Stimulated activated CD8-positive, alpha-beta memory T cell treated with anti-CD3 and anti-CD28 coated beads, Interleukin-12 subunit alpha, Interleukin-12 subunit beta, amount 100 ng/mL, for 4 hours (primary cell): Measurements from ENCODE around the gene HEBP1.
"Not testable (repeated sequence)": the region's sequence is repeated elsewhere in the genome, so short reads cannot be mapped to it uniquely, and the experiment has no call there.

Source experiments
- DNase-seq: peaks from one replicate; pipeline ENCODE4 v3.0.0-alpha.2; 2020; ENCODE audit warnings: low read depth

HEBP1 gene

GRCh38 chr12:12999959-13000615 lies at the start of gene HEBP1:
TSS of gene HEBP1 (minus strand) at chr12:13000265. CDS start at chr12:13000114, 151 bp downstream.
- DNase-seq: peak; percentile 92

- DNase-seq: no peak
Measured at GRCh38 chr12:13049816-13050215, 49.8 kb upstream of the HEBP1 start.

GRCh38 chr12:13046964-13047363 lies 46.9 kb upstream of the HEBP1 start:
- DNase-seq: no peak

- no peak for DNase-seq
Measured at GRCh38 chr12:13045816-13046215, 45.8 kb upstream of the HEBP1 start.

DNA sequence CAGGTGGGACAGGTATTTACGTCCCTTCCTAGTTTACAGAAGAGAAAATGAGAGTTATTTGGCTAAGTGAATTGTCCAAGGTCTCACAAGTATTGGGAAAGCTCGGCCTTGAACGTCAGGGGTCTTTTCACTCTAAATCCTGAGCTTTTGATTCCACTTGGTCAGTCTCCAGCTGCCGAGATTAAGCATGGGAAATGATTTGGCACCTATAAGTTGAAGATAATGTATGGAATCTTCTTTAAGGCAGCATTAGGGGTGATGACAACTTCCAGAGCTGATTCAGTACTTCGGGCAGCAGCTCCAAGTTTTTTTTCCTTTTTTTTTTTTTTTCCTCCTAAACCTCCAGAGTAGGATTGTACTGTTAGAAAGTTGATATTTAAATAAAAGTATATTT lies 44.8 kb upstream of the HEBP1 start:
- no peak for DNase-seq

GRCh38 chr12:13044002-13044905 lies 44.2 kb upstream of the HEBP1 start, which contains the start of gene FAM234B:
TSS of gene FAM234B (plus strand) at chr12:13044381. CDS start at chr12:13044404, 23 bp downstream.
- peak; percentile 64 for DNase-seq

DNA sequence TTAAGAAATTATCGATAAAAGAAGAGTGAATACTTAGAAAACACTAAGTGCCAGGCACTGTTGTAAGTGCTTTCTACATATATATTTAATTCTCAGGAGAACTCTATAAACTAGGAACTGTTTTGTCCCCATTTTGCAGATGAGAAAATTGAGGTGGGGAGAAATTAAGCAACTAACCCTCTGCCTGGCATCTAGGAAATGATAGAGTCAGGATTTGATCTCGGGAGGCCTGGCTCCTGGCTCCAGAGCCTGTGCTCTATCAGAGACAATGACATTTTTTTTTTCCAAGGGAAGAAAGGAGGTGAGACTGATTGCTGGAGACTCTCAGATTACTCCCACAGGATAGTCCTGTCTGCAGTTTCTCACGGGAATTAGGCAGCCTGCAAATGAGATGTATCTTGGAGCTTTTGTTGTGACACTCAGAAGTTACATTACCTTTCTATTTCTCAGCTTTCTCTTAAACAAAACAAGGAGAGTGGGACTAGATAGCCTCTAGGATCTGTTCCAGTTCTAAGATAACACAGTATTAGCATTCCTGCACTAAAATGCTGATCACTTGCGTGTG lies 42.7 kb upstream of the HEBP1 start:
- DNase-seq: no peak

DNA sequence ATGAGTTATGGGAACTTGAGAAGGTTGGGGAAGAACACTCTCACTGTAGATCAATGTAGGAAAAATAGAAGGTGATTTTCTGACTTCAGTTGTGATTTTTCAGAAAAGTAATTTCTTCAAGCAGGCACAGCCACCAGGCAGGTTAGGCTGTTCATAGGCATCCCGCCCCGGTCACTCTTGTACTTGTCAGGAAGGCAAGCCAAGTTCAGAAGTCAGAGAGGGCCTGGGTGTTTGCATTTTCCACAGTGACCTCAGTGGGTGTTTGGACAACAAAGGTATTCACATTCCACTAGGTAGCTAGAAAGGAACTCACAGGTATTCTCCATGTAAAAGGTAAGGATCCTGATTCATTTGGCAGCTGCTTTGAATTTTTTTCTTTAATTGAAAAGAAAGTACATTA lies 41.2 kb upstream of the HEBP1 start:
- DNase-seq: no peak

GRCh38 chr12:13039328-13039956 lies 39.4 kb upstream of the HEBP1 start:
- no peak for DNase-seq

DNA sequence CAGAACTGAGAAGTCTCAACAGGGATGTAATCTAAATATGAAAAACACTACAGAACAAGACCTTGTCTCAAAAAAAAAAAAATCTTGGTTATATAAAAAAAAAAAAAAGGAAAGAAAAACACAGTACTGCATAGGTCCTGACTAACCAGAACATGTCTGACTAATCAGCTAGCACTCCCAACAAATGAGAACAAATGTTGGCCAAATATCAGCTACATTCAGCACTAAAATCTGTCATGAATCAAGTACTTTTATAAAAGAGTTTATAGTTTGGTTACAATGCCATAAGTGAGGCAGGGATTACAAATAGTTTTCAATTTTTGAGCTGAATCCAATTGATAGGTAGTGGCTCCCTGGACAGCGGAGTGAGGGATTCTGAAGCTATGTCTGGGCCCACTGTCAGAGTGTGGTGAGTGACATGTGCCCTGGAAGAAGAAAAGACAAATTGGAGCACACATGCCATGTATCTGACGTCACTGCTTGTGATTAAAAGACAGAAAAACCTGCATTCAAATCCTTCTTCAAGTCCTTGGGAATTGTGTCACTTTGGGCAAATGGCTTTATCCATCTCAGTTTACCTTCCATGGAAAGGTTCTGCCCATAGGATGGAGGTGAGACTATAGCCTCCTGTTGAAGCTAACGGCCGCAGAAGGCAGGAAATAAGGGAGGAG lies 38.6 kb upstream of the HEBP1 start:
- DNase-seq: no peak

DNA sequence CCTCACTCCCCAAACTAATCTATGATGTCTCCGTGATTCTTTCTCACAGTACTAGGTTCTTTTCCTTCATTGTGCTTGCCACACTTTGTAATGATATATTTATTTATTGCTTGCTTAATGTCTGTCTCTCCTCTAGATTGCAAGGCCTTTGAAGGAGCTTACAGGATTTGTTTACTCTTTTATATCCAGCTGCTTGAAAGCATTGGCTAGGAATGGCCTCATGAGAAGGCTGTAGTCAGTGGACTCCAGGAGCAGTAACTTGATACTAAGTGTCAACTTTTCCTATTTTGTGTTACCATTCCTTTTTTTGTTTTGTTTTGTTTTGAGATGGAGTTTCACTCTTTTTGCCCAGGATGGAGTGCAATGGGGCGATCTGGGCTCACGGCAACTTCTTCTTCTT lies 36.8 kb upstream of the HEBP1 start:
- no peak for DNase-seq

GRCh38 chr12:13035335-13035734 lies 35.3 kb upstream of the HEBP1 start:
- not testable (repeated sequence) for DNase-seq

DNA sequence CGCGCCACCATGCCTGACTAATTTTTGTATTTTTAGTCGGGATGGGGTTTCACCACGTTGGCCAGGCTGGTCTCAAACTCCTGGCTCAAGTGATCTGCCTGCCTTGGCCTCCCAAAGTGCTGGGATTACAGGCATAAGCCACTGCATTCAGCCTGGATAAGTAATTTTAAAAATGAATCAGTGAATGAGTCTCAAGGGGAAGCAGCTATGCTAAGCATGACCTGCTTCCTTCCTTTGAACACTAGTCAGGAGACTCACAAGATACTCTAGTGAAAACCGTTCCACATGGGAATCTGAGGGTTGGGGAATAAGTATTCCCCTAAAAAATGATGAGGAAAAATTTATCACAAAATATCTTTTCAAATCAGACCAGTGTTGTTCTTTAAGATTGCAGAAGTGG lies 33.4 kb upstream of the HEBP1 start:
- no peak for DNase-seq

DNA sequence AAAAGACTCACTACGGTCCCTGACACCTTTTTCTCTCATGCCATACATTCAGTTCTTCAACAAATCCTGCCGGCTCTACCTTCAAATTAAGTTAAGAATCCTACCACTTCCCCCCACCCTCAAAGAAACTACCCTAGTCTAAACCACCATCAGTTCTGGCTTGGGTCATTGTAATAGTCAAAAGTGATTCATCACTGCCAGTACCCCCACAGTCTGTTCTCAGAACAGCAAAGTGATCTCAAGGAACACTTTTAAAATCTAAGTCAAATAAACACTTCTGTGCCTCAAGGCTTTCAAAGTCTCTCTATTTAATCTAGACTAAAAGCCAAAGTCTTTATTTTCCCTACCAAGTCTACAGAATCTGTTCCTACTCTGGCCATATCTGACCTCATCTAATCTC lies 32.1 kb upstream of the HEBP1 start:
- DNase-seq: no peak

- no peak for DNase-seq
Measured at GRCh38 chr12:13030541-13031291, 30.7 kb upstream of the HEBP1 start.

DNA sequence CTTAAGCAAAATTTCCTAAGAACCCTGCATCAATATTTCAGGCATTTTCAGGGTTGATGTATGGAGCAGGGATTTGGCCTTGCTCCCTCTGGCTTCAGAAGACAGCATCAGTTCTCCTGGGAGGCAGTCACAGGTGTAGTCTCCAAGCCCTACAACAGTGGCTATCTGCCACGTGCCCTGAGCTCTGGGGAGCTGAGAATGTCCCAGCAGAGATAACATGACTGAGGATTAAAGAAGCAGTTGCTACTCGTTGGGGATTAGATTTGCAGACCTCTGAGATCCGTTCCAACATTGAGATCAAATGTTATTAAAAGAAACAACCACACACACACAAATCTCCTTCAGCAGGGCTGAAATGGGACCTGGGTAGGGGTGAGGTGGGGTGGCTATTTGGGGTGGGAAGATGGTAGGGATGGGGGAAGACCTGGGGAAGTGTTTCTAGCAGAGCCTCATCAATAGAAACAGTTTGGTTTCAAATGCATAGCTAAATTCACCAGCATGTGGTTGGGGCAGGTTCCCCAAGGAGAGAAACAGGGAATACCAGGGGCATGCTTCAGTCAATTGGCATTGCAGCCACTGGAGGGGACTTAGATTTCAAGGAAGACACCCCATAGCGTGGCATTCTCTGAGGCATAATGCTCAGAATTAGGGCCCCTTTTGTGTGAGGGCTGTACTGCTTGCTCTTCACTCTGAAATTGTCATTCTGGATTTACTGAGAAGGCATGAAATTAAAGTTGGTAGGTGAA lies 28.9 kb upstream of the HEBP1 start:
- DNase-seq: no peak

- DNase-seq: no peak
Measured at GRCh38 chr12:13027508-13027907, 27.4 kb upstream of the HEBP1 start.

- DNase-seq: no peak
Measured at GRCh38 chr12:13027032-13027431, 27.0 kb upstream of the HEBP1 start.

- no peak for DNase-seq
Measured at GRCh38 chr12:13026286-13026685, 26.2 kb upstream of the HEBP1 start.

GRCh38 chr12:13024531-13024916 lies 24.5 kb upstream of the HEBP1 start:
- no peak for DNase-seq
